Smooth muscle cell (in vitro differentiated cells): Measurements from ENCODE around the gene PTRHD1. TPM values are rescaled to one million over a fixed set of nuclear protein-coding genes. Genes with fewer than 3 reads are reported as not detected.

ENCODE experiments used
- DNase-seq: peaks from one replicate; lab custom pipeline; 2025; ENCODE audit not compliant: unreplicated experiment; lab: John Stamatoyannopoulos, UW
- H2AFZ ChIP-seq: fragments of 200-600 bp; sonication (generic); 2 replicates; pipeline ENCODE4 v1.6.0; 2016; ENCODE audit warnings: antibody characterized with exemption, low read depth, mild to moderate bottlenecking
- H3F3A ChIP-seq: fragments of 200-600 bp; sonication (generic); 2 replicates; pipeline ENCODE4 v1.6.0; 2017; ENCODE audit warnings: antibody characterized with exemption, low read depth
- H3K27ac ChIP-seq: fragments of 200-600 bp; sonication (generic); 2 replicates; pipeline ENCODE4 v1.5.1; 2016; ENCODE audit warnings: low read depth, mild to moderate bottlenecking
- H3K27me3 ChIP-seq: fragments of 200-600 bp; sonication (generic); 2 replicates; pipeline ENCODE4 v1.6.1; 2016; ENCODE audit warnings: low read depth, mild to moderate bottlenecking
- H3K36me3 ChIP-seq: fragments of 200-600 bp; sonication (generic); 2 replicates; pipeline ENCODE4 v1.5.1; 2016; ENCODE audit warnings: low read depth
- H3K4me1 ChIP-seq: fragments of 200-600 bp; sonication (generic); 2 replicates; pipeline ENCODE4 v1.5.1; 2016; ENCODE audit warnings: low read depth
- H3K4me2 ChIP-seq: fragments of 200-600 bp; sonication (generic); 2 replicates; pipeline ENCODE4 v1.6.0; 2016; ENCODE audit warnings: mild to moderate bottlenecking
- H3K4me3 ChIP-seq: fragments of 200-600 bp; sonication (generic); 2 replicates; pipeline ENCODE4 v1.5.1; 2016; ENCODE audit warnings: mild to moderate bottlenecking
- H3K79me2 ChIP-seq: fragments of 200-600 bp; sonication (generic); 2 replicates; pipeline ENCODE4 v1.6.0; 2016; ENCODE audit warnings: low read depth, mild to moderate bottlenecking
- H3K9ac ChIP-seq: fragments of 200-600 bp; sonication (generic); 2 replicates; pipeline ENCODE4 v1.6.0; 2016; ENCODE audit warnings: low read depth
- H3K9me3 ChIP-seq: fragments of 200-600 bp; sonication (generic); replicated peaks from 2 replicates; pipeline ENCODE4 v1.5.1; 2016; ENCODE audit warnings: low read depth
- H4K20me1 ChIP-seq: fragments of 200-600 bp; sonication (generic); 2 replicates; pipeline ENCODE4 v1.6.0; 2016; ENCODE audit warnings: low read depth
- WGBS: methylation state at CpG from one replicate; pipeline ENCODE4 v1.1.7; 2016; ENCODE audit warnings: low lambda C conversion rate; 5-methylcytosine and 5-hydroxymethylcytosine counted together
- polyA plus RNA-seq: library from polyadenylated mRNA; unstranded; fragments of >200 nt; fragmentation: Nextera tagmentation; extraction: Ambion mirVana; gene quantifications from 2 replicates; pipeline ENCODE4 v1.2.1, GENCODE V29; 2016
- total RNA-seq: library from RNA; depleted of rRNA; stranded (reverse); fragments of >200 nt; gene quantifications from 2 replicates; pipeline ENCODE4 v1.2.3, GENCODE V29; 2014
- TF ChIP-seq, protein P1 (sequence below): fragments of 200-600 bp; sonication (generic); IDR thresholded peaks from 2 replicates; pipeline ENCODE4 v1.5.1; 2017; ENCODE audit warnings: borderline replicate concordance, mild to moderate bottlenecking, antibody characterized with exemption; ENCODE audit not compliant: insufficient read depth, poor library complexity, severe bottlenecking

PTRHD1 gene
- total and polyA plus RNA-seq, 2 experiments from 2014 or later: 25.1 to 38.7 TPM

GRCh38 chr2:24768601-24769000, 24.6 kb downstream of the PTRHD1 start:
- Histone ChIP-seq H3K4me3 (no peak overlapping the region), H3K9me3 (no peaks in the 10 kb centered on the region), H3K4me1 (no peaks in the 10 kb centered on the region), H3K4me2 (no peak overlapping the region), H3K9ac (no peak overlapping the region), H3K36me3 (no peaks in the 10 kb centered on the region), H3K79me2 (no peaks in the 10 kb centered on the region), H3F3A (no peaks in the 10 kb centered on the region), H3K27ac (no peak overlapping the region), H2AFZ (no peak overlapping the region), H4K20me1 (no peaks in the 10 kb centered on the region), H3K27me3 (no peaks in the 10 kb centered on the region)
- 83% methylated on average over 7 of the region's 7 CpGs for WGBS
- TF ChIP-seq, protein P1, sequence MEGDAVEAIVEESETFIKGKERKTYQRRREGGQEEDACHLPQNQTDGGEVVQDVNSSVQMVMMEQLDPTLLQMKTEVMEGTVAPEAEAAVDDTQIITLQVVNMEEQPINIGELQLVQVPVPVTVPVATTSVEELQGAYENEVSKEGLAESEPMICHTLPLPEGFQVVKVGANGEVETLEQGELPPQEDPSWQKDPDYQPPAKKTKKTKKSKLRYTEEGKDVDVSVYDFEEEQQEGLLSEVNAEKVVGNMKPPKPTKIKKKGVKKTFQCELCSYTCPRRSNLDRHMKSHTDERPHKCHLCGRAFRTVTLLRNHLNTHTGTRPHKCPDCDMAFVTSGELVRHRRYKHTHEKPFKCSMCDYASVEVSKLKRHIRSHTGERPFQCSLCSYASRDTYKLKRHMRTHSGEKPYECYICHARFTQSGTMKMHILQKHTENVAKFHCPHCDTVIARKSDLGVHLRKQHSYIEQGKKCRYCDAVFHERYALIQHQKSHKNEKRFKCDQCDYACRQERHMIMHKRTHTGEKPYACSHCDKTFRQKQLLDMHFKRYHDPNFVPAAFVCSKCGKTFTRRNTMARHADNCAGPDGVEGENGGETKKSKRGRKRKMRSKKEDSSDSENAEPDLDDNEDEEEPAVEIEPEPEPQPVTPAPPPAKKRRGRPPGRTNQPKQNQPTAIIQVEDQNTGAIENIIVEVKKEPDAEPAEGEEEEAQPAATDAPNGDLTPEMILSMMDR: no peak
- DNase-seq: no peak

- no peak overlapping the region for H3K4me2 ChIP-seq
- TF ChIP-seq, protein P1: no peak
- WGBS: 91% methylated on average over 5 of the region's 5 CpGs
- DNase-seq: no peak
- H2AFZ ChIP-seq: no peak overlapping the region
- no peaks in the 10 kb centered on the region for H3K4me1 ChIP-seq
- no peaks in the 10 kb centered on the region for H3K9me3 ChIP-seq
- H3K79me2 ChIP-seq: no peaks in the 10 kb centered on the region
- H3K27ac ChIP-seq: no peak overlapping the region
- H4K20me1 ChIP-seq: no peaks in the 10 kb centered on the region
- H3K36me3 ChIP-seq: peaks cover under 1% of the 10 kb centered on the region
- H3K9ac ChIP-seq: no peak overlapping the region
- no peak overlapping the region for H3K4me3 ChIP-seq
- no peaks in the 10 kb centered on the region for H3K27me3 ChIP-seq
- H3F3A ChIP-seq: no peaks in the 10 kb centered on the region
Observed at GRCh38 chr2:24768013-24768412, 25.2 kb downstream of the PTRHD1 start.

DNA sequence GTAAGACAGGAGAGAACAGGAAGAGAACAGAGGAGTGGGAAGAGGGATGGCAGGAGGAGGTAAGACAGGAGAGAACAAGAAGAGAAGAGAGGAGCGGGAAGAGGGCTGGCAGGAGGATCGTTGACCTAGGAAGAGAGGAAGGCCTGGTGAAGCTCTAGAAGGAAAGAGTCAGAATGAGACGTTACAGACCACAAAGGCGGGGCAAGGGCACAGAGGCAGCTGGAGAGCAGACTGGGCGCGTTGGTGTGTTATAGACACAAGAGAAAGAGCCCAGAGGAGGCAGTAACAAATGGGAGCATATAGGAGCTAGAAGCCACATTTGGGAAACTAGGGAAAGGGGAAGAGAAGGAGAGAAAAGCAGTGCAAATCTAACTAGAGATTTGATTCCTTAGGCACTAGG, 26.6 kb downstream of the PTRHD1 start:
- H3K4me2 ChIP-seq: no peak overlapping the region
- no peaks in the 10 kb centered on the region for H3K9me3 ChIP-seq
- 70% methylated on average over 6 of the region's 6 CpGs for WGBS
- no peak overlapping the region for H3K9ac ChIP-seq
- no peaks in the 10 kb centered on the region for H3F3A ChIP-seq
- TF ChIP-seq, protein P1: no peak
- no peak for DNase-seq
- peaks cover 5% of the 10 kb centered on the region for H3K4me1 ChIP-seq
- no peaks in the 10 kb centered on the region for H3K79me2 ChIP-seq
- H3K4me3 ChIP-seq: no peak overlapping the region
- no peak overlapping the region for H3K27ac ChIP-seq
- H3K27me3 ChIP-seq: no peaks in the 10 kb centered on the region
- H4K20me1 ChIP-seq: no peaks in the 10 kb centered on the region
- H3K36me3 ChIP-seq: peaks cover 7% of the 10 kb centered on the region
- H2AFZ ChIP-seq: no peak overlapping the region

DNA sequence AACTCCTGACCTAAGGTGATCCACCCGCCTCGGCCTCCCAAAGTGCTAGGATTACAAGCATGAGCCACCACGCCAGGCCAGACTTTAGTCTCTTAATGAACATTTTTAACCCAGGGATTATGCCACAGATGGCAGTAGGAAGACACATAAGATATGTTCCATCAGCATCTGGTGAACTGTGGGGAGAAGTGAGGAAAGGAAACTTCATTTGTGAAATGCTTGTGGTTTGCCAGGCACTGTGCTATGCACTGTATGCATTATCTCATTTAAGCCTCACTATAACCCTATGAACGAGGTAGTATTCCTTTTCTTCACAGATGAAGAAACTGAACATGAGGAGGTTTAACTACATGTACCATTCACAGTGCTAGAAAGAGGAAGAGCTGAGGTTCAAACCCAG, 29.3 kb downstream of the PTRHD1 start:
- Histone ChIP-seq H3K27me3 (no peaks in the 10 kb centered on the region), H3K79me2 (no peaks in the 10 kb centered on the region), H3K36me3 (peaks cover 11% of the 10 kb centered on the region), H3K9ac (no peak overlapping the region), H3K4me2 (no peak overlapping the region), H3K4me3 (no peak overlapping the region), H2AFZ (no peak overlapping the region), H3F3A (no peaks in the 10 kb centered on the region), H4K20me1 (no peaks in the 10 kb centered on the region), H3K9me3 (no peaks in the 10 kb centered on the region), H3K4me1 (peaks cover 5% of the 10 kb centered on the region), H3K27ac (no peak overlapping the region)
- WGBS: 84% methylated on average over 4 of the region's 4 CpGs
- DNase-seq: no peak
- TF ChIP-seq, protein P1: no peak
